HG03342 (cell line): ENCODE data around the gene CHRNB1.

Experiments used
- ATAC-seq: cut with Tn5 transposase; IDR thresholded peaks from one replicate; pipeline ENCODE4 v1.9.1; 2021; ENCODE audit warnings: mild to moderate bottlenecking, moderate library complexity; ENCODE audit not compliant: unreplicated experiment

CHRNB1 gene

GRCh38 chr17:7444682-7445618 lies at the start of gene CHRNB1:
Gene CHRNB1 (plus strand): TSS chr17:7445061. CDS start chr17:7445128, 67 bp downstream.
- ATAC-seq: no peak

GRCh38 chr17:7396147-7396546 lies 48.7 kb upstream of the CHRNB1 start:
- ATAC-seq: no peak

GRCh38 chr17:7398612-7399011 lies 46.2 kb upstream of the CHRNB1 start:
- ATAC-seq: no peak

GRCh38 chr17:7403043-7403726 lies 41.7 kb upstream of the CHRNB1 start:
- no peak for ATAC-seq

- no peak for ATAC-seq
Measured at GRCh38 chr17:7403727-7403976, 41.2 kb upstream of the CHRNB1 start.

GRCh38 chr17:7403977-7404736 lies 40.7 kb upstream of the CHRNB1 start, which contains the start of gene TMEM256:
Gene TMEM256 (minus strand): TSS chr17:7404097. CDS start chr17:7404084, 13 bp downstream.
- peak; percentile 88 for ATAC-seq

GRCh38 chr17:7404737-7405349 lies 40.0 kb upstream of the CHRNB1 start:
- ATAC-seq: peak; percentile 15

- ATAC-seq: no peak
Measured at GRCh38 chr17:7405350-7406234, 39.3 kb upstream of the CHRNB1 start.

GRCh38 chr17:7406235-7406825 lies 38.5 kb upstream of the CHRNB1 start:
- no peak for ATAC-seq

GRCh38 chr17:7407082-7407481 lies 37.8 kb upstream of the CHRNB1 start:
- ATAC-seq: no peak

GRCh38 chr17:7407485-7408251 lies 37.2 kb upstream of the CHRNB1 start, which contains the start of gene NLGN2:
Gene NLGN2 (plus strand): TSS chr17:7407845. CDS start chr17:7408256, 411 bp downstream.
- no peak for ATAC-seq

- no peak for ATAC-seq
Measured at GRCh38 chr17:7408252-7408727, 36.6 kb upstream of the CHRNB1 start.

- ATAC-seq: no peak
Measured at GRCh38 chr17:7408863-7409262, 36.0 kb upstream of the CHRNB1 start.

- no peak for ATAC-seq
Measured at GRCh38 chr17:7409716-7410115, 35.1 kb upstream of the CHRNB1 start.

- ATAC-seq: no peak
Measured at GRCh38 chr17:7410634-7411426, 34.0 kb upstream of the CHRNB1 start.

GRCh38 chr17:7411427-7411750 lies 33.5 kb upstream of the CHRNB1 start:
- ATAC-seq: no peak

GRCh38 chr17:7413346-7413985 lies 31.4 kb upstream of the CHRNB1 start:
- no peak for ATAC-seq
